ENCODE measurements around the gene ZNF560.

The ZNF560 gene

GRCh38 chr19:9435279-9436268 is 62.8 kb downstream of the ZNF560 start, which contains the start of gene ZNF266:
Gene ZNF266, minus strand, starts transcription at chr19:9435573. Its CDS starts 15,484 bp downstream, at chr19:9420089.
- FAIRE-seq, result peak; percentile 84

- FAIRE-seq, result no peak
These were observed 66.9 kb downstream of the ZNF560 start for GRCh38 chr19:9431475-9431874.

- FAIRE-seq, result no peak
These were observed 68.0 kb downstream of the ZNF560 start for GRCh38 chr19:9430444-9430843.

- no peak for FAIRE-seq
These were observed 70.5 kb downstream of the ZNF560 start for GRCh38 chr19:9427941-9428340.

All from A204.1 (cell line).